DOHH2 (cell line): ENCODE measurements around the gene PPRC1.

Source experiments
- H3F3A ChIP-seq: fragments of 200-600 bp; sonication (generic), shearing (Covaris generic); 2 replicates; pipeline ENCODE4 v1.6.0; 2016; ENCODE audit warnings: antibody characterized with exemption, mild to moderate bottlenecking; ENCODE audit not compliant: control insufficient read depth, insufficient read depth
- H3K27ac ChIP-seq: fragments of 200-600 bp; sonication (generic); 2 replicates; pipeline ENCODE4 v1.5.1; 2014; ENCODE audit warnings: low read depth, mild to moderate bottlenecking, low read length, moderate library complexity
- H3K27me3 ChIP-seq: fragments of 200-600 bp; sonication (generic); 2 replicates; pipeline ENCODE4 v1.6.1; 2014; ENCODE audit warnings: mild to moderate bottlenecking, low read length, mixed read lengths; ENCODE audit not compliant: control insufficient read depth
- H3K36me3 ChIP-seq: fragments of 200-600 bp; sonication (generic); 2 replicates; pipeline ENCODE4 v1.6.1; 2014; ENCODE audit warnings: mild to moderate bottlenecking, low read length, moderate library complexity, mixed read lengths; ENCODE audit not compliant: control insufficient read depth
- H3K4me1 ChIP-seq: fragments of 200-600 bp; sonication (generic); 2 replicates; pipeline ENCODE4 v1.6.1; 2014; ENCODE audit warnings: mild to moderate bottlenecking, low read length, mixed read lengths; ENCODE audit not compliant: control insufficient read depth
- H3K4me2 ChIP-seq: fragments of 200-600 bp; sonication (generic); 2 replicates; pipeline ENCODE4 v1.6.0; 2014; ENCODE audit warnings: mild to moderate bottlenecking, low read length, moderate library complexity
- H3K4me3 ChIP-seq: fragments of 200-600 bp; sonication (generic); 2 replicates; pipeline ENCODE4 v1.5.1; 2014; ENCODE audit warnings: mild to moderate bottlenecking, low read length, mixed read lengths
- H3K79me2 ChIP-seq: fragments of 200-600 bp; sonication (generic); 2 replicates; pipeline ENCODE4 v1.6.1; 2014; ENCODE audit warnings: mild to moderate bottlenecking, low read length, mixed read lengths; ENCODE audit not compliant: control insufficient read depth
- H3K9me2 ChIP-seq: fragments of 200-600 bp; sonication (generic); replicated peaks from 2 replicates; pipeline ENCODE4 v1.6.1; 2014; ENCODE audit warnings: mild to moderate bottlenecking, low read length, mixed read lengths; ENCODE audit not compliant: control insufficient read depth
- H3K9me3 ChIP-seq: fragments of 200-600 bp; sonication (generic); 2 replicates; pipeline ENCODE4 v1.6.1; 2014; ENCODE audit warnings: antibody characterized with exemption, low read length, mixed read lengths; ENCODE audit not compliant: control insufficient read depth, insufficient read depth
- H4K20me1 ChIP-seq: fragments of 200-600 bp; sonication (generic); 2 replicates; pipeline ENCODE4 v1.6.0; 2014; ENCODE audit warnings: low read depth, mild to moderate bottlenecking, antibody characterized with exemption, low read length, moderate library complexity; ENCODE audit not compliant: control insufficient read depth, insufficient read depth
- EZH2phosphoT487 ChIP-seq: fragments of 200-600 bp; sonication (generic); IDR thresholded peaks from 2 replicates; pipeline ENCODE4 v1.6.1; 2017; ENCODE audit warnings: borderline replicate concordance, mild to moderate bottlenecking, antibody characterized with exemption, low read length, moderate library complexity, mixed read lengths
- TF ChIP-seq, protein P1 (sequence below): fragments of 200-600 bp; sonication (generic); IDR thresholded peaks from one replicate; pipeline ENCODE4 v1.5.1; 2014; ENCODE audit warnings: antibody characterized with exemption, mild to moderate bottlenecking, low read depth, low read length; ENCODE audit not compliant: poor library complexity, severe bottlenecking

Gene PPRC1

GRCh38 chr10:102086196-102086595, 46.6 kb upstream of the PPRC1 start:
- H3K4me3 ChIP-seq, result no peak overlapping the region
- H3K36me3 ChIP-seq, result no peaks in the 10 kb centered on the region
- H4K20me1 ChIP-seq, result no peaks in the 10 kb centered on the region
- TF ChIP-seq EZH2phosphoT487, result no peak
- TF ChIP-seq, protein P1, sequence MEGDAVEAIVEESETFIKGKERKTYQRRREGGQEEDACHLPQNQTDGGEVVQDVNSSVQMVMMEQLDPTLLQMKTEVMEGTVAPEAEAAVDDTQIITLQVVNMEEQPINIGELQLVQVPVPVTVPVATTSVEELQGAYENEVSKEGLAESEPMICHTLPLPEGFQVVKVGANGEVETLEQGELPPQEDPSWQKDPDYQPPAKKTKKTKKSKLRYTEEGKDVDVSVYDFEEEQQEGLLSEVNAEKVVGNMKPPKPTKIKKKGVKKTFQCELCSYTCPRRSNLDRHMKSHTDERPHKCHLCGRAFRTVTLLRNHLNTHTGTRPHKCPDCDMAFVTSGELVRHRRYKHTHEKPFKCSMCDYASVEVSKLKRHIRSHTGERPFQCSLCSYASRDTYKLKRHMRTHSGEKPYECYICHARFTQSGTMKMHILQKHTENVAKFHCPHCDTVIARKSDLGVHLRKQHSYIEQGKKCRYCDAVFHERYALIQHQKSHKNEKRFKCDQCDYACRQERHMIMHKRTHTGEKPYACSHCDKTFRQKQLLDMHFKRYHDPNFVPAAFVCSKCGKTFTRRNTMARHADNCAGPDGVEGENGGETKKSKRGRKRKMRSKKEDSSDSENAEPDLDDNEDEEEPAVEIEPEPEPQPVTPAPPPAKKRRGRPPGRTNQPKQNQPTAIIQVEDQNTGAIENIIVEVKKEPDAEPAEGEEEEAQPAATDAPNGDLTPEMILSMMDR, result no peak
- no peaks in the 10 kb centered on the region for H3K4me1 ChIP-seq
- no peaks in the 10 kb centered on the region for H3K9me3 ChIP-seq
- H3K4me2 ChIP-seq, result no peak overlapping the region
- H3K9me2 ChIP-seq, result no peaks in the 10 kb centered on the region
- H3K79me2 ChIP-seq, result no peaks in the 10 kb centered on the region
- peaks cover under 1% of the 10 kb centered on the region; the same call in 1 of the 2 replicates for H3K27me3 ChIP-seq
- H3F3A ChIP-seq, result no peaks in the 10 kb centered on the region
- H3K27ac ChIP-seq, result no peak overlapping the region

GRCh38 chr10:102090772-102091171, 42.1 kb upstream of the PPRC1 start:
- Histone ChIP-seq H3K27ac (no peak overlapping the region), H3K79me2 (no peaks in the 10 kb centered on the region), H3K4me3 (no peak overlapping the region), H3K9me2 (no peaks in the 10 kb centered on the region), H3K9me3 (no peaks in the 10 kb centered on the region), H3K4me1 (no peaks in the 10 kb centered on the region), H3K27me3 (no peaks in the 10 kb centered on the region), H3F3A (no peaks in the 10 kb centered on the region), H3K36me3 (no peaks in the 10 kb centered on the region), H3K4me2 (no peak overlapping the region), H4K20me1 (no peaks in the 10 kb centered on the region)
- TF ChIP-seq, protein P1, result no peak
- no peak for TF ChIP-seq EZH2phosphoT487

DNA sequence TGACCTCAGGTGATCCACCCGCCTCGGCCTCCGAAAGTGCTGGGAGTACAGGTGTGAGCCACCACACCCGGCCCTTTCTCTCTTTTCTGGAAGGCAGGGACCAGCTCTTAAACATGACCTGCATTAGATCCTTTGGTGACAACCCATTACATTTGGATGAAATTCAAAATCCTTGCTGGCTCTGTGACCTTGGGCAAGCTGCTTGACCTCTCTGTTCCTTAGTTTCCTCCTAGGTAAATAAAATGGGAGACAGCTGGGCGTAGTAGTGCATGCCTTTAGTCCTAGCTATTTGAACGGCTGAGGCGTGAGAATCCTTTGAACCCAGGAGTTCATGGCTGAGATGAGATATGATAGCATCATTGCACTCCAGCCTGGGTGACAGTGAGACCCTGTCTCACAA, 36.4 kb upstream of the PPRC1 start:
- H3K4me3 ChIP-seq, result no peak overlapping the region
- TF ChIP-seq, protein P1, result no peak
- TF ChIP-seq EZH2phosphoT487, result no peak
- H3K27me3 ChIP-seq, result no peaks in the 10 kb centered on the region
- no peaks in the 10 kb centered on the region for H3K79me2 ChIP-seq
- H3F3A ChIP-seq, result no peaks in the 10 kb centered on the region
- H3K36me3 ChIP-seq, result no peaks in the 10 kb centered on the region
- no peak overlapping the region for H3K4me2 ChIP-seq
- H4K20me1 ChIP-seq, result no peaks in the 10 kb centered on the region
- H3K9me3 ChIP-seq, result no peaks in the 10 kb centered on the region
- H3K4me1 ChIP-seq, result no peaks in the 10 kb centered on the region
- H3K9me2 ChIP-seq, result no peaks in the 10 kb centered on the region
- H3K27ac ChIP-seq, result no peak overlapping the region

GRCh38 chr10:102101152-102101551, 31.7 kb upstream of the PPRC1 start:
- H3K79me2 ChIP-seq, result no peaks in the 10 kb centered on the region
- H3K4me1 ChIP-seq, result no peaks in the 10 kb centered on the region
- H3K4me3 ChIP-seq, result no peak overlapping the region
- H3K4me2 ChIP-seq, result no peak overlapping the region
- no peak overlapping the region for H3K27ac ChIP-seq
- no peaks in the 10 kb centered on the region for H3K9me3 ChIP-seq
- H4K20me1 ChIP-seq, result no peaks in the 10 kb centered on the region
- no peaks in the 10 kb centered on the region for H3F3A ChIP-seq
- peaks cover 7% of the 10 kb centered on the region for H3K36me3 ChIP-seq
- no peaks in the 10 kb centered on the region for H3K27me3 ChIP-seq
- no peaks in the 10 kb centered on the region for H3K9me2 ChIP-seq
- TF ChIP-seq, protein P1, result no peak
- no peak for TF ChIP-seq EZH2phosphoT487
